ENCODE measurements around the gene CDKN2B.

Gene CDKN2B

DNA sequence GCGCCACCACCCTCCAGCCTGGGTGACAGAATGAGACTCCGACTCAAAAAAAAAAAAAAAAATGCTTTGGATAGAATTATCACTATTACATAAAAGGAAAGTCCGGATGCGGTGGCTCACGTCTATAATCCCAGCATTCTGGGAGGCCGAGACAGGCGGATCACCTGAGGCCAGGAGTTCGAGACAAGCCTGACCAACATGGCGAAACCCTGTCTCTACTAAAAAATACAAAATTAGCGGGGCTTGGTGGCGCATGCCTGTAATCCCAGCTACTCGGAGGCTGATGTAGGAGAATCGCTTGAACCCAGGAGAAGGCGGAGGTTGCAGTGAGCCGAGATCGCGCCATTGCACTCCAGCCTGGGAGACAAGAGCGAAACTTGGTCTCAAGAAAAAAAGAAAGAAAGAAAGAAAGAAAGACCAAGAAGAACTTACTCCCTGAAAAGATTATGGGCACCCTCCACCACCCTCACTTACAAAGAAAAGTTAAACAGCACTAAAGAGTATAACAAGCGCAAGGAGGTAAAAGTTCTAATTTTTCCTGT, 32.7 kb downstream of the CDKN2B start:
- Mint-ChIP-seq H3K4me1 (ENCODE audit: low read depth) (peaks cover 44% of the 10 kb centered on the region), H3K9me3 (no peaks in the 10 kb centered on the region), H3K36me3 (ENCODE audit: low read depth) (no peaks in the 10 kb centered on the region), H3K27me3 (peaks cover 81% of the 10 kb centered on the region), H3K27ac (no peak overlapping the region), H3K4me3 (no peak overlapping the region)
- intact Hi-C loops (cut with micrococcal nuclease) = no loop called here

DNA sequence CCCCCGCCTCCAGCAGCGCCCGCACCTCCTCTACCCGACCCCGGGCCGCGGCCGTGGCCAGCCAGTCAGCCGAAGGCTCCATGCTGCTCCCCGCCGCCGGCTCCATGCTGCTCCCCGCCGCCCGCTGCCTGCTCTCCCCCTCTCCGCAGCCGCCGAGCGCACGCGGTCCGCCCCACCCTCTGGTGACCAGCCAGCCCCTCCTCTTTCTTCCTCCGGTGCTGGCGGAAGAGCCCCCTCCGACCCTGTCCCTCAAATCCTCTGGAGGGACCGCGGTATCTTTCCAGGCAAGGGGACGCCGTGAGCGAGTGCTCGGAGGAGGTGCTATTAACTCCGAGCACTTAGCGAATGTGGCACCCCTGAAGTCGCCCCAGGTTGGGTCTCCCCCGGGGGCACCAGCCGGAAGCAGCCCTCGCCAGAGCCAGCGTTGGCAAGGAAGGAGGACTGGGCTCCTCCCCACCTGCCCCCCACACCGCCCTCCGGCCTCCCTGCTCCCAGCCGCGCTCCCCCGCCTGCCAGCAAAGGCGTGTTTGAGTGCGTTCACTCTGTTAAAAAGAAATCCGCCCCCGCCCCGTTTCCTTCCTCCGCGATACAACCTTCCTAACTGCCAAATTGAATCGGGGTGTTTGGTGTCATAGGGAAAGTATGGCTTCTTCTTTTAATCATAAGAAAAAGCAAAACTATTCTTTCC, 34.2 kb downstream of the CDKN2B start:
- Mint-ChIP-seq H3K27ac (peak overlapping the region; percentile 45), H3K4me1 (ENCODE audit: low read depth) (peaks cover 60% of the 10 kb centered on the region), H3K27me3 (peaks cover 88% of the 10 kb centered on the region), H3K36me3 (ENCODE audit: low read depth) (no peaks in the 10 kb centered on the region), H3K9me3 (no peaks in the 10 kb centered on the region), H3K4me3 (peak overlapping the region; percentile 76)
- intact Hi-C loops (cut with micrococcal nuclease) = loop anchor here (5.0 kb wide), 1 partner anchor 32 kb away; the partner anchor contains the start of gene CDKN2B

DNA sequence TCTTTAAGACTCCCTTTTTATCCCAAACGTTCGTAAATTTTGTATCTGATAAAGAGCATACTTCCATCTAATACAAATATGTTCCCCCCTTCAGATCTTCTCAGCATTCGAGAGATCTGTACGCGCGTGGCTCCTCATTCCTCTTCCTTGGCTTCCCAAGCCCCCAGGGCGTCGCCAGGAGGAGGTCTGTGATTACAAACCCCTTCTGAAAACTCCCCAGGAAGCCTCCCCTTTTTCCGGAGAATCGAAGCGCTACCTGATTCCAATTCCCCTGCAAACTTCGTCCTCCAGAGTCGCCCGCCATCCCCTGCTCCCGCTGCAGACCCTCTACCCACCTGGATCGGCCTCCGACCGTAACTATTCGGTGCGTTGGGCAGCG, 34.8 kb downstream of the CDKN2B start:
- Mint-ChIP-seq H3K27ac (peak overlapping the region; percentile 45), H3K27me3 (peaks cover 88% of the 10 kb centered on the region), H3K4me3 (peak overlapping the region; percentile 76), H3K4me1 (ENCODE audit: low read depth) (peaks cover 59% of the 10 kb centered on the region), H3K9me3 (no peaks in the 10 kb centered on the region), H3K36me3 (ENCODE audit: low read depth) (no peaks in the 10 kb centered on the region)
- intact Hi-C loops (cut with micrococcal nuclease) = loop anchor here (5.0 kb wide), 1 partner anchor 33 kb away; the partner anchor contains the start of gene CDKN2B

DNA sequence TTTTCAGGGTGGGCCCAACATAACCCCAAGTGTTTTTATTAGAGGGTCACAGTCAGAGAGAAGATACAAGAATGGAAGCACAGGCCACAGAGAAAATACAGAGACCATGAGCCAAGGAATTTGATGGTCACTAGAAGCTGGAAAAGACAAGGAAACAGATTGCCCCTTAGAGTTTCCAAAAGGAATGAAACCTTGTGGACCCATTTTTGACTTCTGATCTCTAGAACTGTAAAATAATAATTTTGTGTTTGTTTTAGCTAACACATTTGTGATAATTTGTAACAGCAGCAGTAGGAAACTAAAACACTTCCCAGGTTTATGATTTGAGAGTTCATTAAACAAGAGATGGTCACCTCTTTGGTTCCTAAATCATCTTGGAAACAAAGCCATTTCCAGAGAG, 36.7 kb downstream of the CDKN2B start:
- peaks cover 75% of the 10 kb centered on the region for H3K4me1 Mint-ChIP-seq (ENCODE audit: low read depth)
- H3K36me3 Mint-ChIP-seq (ENCODE audit: low read depth) = no peaks in the 10 kb centered on the region
- no peak overlapping the region for H3K27ac Mint-ChIP-seq
- intact Hi-C loops (cut with micrococcal nuclease) = loop anchor here (5.0 kb wide), 1 partner anchor 35 kb away; the partner anchor contains the start of gene CDKN2B
- no peaks in the 10 kb centered on the region for H3K9me3 Mint-ChIP-seq
- peaks cover 92% of the 10 kb centered on the region for H3K27me3 Mint-ChIP-seq
- H3K4me3 Mint-ChIP-seq = no peak overlapping the region

DNA sequence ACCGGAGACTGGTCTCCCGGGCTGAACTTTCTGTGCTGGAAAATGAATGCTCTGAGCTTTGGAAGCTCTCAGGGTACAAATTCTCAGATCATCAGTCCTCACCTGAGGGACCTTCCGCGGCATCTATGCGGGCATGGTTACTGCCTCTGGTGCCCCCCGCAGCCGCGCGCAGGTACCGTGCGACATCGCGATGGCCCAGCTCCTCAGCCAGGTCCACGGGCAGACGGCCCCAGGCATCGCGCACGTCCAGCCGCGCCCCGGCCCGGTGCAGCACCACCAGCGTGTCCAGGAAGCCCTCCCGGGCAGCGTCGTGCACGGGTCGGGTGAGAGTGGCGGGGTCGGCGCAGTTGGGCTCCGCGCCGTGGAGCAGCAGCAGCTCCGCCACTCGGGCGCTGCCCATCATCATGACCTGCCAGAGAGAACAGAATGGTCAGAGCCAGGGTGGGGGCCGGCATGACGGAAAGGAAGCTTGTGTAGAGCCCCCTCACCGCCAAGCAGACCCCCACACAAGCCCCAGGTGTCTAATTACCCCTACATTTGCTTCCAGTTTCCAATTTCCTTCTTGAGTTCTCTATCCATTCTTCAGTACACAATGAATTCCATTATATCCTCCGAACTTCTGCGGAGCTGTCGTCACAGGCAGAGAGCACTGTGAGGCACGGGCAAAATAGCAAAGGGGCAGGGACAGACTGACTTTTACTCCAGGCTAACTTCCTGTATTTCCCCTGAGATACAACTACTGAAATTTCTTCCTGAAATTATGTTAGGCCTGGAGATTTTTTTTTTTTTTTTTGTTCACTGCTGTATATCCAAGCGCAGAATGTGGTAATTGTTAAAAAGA, 38.1 kb downstream of the CDKN2B start:
- H3K36me3 Mint-ChIP-seq (ENCODE audit: low read depth) = no peaks in the 10 kb centered on the region
- no peaks in the 10 kb centered on the region for H3K9me3 Mint-ChIP-seq
- H3K27me3 Mint-ChIP-seq = peaks cover 92% of the 10 kb centered on the region
- intact Hi-C loops (cut with micrococcal nuclease) = loop anchor here (5.0 kb wide), 1 partner anchor 36 kb away; the partner anchor contains the start of gene CDKN2B
- no peak overlapping the region for H3K27ac Mint-ChIP-seq
- H3K4me3 Mint-ChIP-seq = peak overlapping the region; percentile 24
- H3K4me1 Mint-ChIP-seq (ENCODE audit: low read depth) = peaks cover 80% of the 10 kb centered on the region

DNA sequence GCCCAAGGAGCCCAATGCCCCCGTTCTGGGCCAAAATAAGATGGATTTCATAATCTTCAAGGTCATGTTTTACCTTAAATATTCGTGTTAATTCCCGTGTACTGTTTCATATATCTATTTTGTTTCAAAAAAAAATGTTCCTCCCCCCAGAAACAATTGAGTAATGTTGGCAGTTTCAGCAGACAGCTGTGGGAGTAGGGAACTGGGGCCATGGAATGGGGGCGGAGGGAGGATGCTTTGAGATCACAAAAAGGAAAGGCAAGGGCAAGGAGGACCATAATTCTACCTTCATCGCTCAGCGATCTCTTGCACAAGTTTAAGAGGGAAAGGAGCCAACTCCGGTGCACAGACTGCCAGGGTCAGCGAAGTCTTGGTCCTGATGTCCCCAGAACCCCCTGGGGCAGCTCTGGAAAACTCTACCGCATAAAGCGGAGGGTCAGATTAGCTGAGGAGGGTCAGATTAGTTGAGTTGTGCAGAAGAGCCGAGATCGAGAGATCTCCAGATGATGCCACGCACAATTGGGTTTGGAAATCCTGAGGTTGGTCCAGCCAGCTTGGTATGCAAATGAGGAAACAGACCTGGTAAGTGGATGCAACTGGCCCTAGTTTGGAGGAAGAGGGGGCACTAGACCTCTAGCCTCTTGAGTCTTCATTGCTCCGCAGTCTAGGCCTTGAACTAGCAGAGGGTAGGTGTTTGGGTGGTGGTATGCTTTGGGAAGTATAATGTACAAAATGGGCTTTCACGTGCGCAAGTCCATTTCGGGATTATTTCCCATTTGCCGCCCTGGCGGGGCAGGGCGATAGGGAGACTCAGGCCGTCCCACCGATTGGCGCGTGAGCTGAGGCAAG, 38.9 kb downstream of the CDKN2B start:
- H3K27me3 Mint-ChIP-seq = peaks cover 92% of the 10 kb centered on the region
- H3K36me3 Mint-ChIP-seq (ENCODE audit: low read depth) = no peaks in the 10 kb centered on the region
- H3K4me1 Mint-ChIP-seq (ENCODE audit: low read depth) = peaks cover 80% of the 10 kb centered on the region
- no peaks in the 10 kb centered on the region for H3K9me3 Mint-ChIP-seq
- no peak overlapping the region for H3K27ac Mint-ChIP-seq
- intact Hi-C loops (cut with micrococcal nuclease) = loop anchor here (5.0 to 10.0 kb wide), 2 partner anchors 37 to 155 kb away; partner anchors contain the start of gene CDKN2B
- H3K4me3 Mint-ChIP-seq = no peak overlapping the region

DNA sequence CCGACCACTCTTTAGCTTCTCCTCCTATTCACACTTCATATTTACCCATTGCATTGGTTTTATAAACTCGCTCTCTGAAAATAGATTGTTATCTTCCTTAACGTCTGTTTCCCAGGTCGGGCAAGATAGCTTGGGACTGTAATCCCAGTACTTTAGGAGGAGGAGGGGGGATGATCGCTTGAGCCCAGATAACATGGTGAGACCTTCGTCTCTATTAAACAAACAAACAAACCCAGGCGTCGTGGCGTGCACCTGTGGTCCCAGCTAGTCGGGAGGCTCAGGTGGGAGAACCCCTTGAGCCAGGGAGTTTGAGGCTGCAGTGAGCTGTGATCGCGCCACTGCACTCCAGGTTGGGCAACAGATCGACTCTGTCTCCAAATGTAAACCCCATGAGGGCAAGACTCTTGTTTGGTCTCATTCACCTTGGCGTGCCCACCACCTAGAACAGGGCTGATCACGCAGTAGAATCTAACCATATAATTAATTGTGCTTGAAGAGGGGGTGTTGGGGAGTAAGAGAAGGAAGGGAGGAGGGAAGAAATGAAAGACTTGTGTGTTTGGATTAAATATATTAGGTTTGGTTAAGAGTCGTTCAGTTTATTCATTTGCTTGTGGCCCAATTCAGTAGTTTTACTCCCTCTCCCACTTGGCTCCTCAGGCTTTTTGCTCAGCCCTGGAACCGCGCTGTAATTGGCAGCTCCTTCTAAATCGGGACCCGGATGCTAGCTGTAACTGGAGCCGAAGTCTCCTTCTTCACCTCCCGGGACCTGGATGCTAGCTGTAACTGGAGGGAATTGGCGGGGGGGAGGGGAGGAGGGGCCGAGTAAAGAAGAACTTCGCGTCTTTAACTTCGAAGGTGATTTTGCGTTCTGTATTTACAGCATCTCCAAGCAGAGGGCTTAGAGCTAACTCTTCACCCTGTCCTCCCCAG, 39.8 kb downstream of the CDKN2B start:
- Mint-ChIP-seq H3K4me3 (no peak overlapping the region), H3K27me3 (peaks cover 92% of the 10 kb centered on the region), H3K27ac (no peak overlapping the region), H3K36me3 (ENCODE audit: low read depth) (no peaks in the 10 kb centered on the region), H3K4me1 (ENCODE audit: low read depth) (peaks cover 77% of the 10 kb centered on the region), H3K9me3 (no peaks in the 10 kb centered on the region)
- intact Hi-C loops (cut with micrococcal nuclease) = loop anchor here (10.0 kb wide), 1 partner anchor 154 kb away; no protein-coding TSS in a partner anchor

DNA sequence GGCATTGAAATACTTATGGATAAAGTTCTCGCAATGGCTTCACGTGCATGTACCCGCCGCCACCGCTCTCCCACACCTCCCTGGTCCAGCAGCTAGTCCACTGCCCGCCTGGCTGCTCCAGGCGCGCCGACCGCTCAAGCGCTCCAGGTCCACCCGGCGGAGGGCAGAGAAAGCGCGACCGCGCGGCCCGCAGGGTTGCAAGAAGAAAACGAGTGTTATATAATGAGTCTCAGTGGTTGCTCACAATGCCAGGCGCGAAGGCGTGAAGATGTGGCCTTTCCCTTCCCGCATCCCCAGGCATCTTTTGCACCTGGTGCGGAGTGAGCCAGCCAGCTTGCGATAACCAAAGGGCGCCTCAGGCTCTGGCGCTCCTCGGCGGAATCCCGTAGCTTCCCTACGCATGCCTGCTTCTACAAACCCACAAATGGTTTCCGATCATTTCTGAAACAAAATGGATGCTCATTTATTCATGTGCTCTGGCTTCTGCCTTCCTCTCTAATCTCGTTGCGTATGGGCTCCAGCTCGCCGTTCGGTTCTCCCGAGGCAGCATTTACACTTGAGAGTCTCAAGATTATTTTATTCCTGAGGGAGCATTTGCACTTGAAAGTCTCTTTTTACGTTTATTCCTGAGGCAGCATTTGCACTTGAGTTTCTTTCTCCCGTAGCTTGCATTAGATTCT, 40.6 kb downstream of the CDKN2B start:
- Mint-ChIP-seq H3K27ac (no peak overlapping the region), H3K9me3 (no peaks in the 10 kb centered on the region), H3K4me3 (peak overlapping the region; percentile 31), H3K36me3 (ENCODE audit: low read depth) (no peaks in the 10 kb centered on the region), H3K27me3 (peaks cover 92% of the 10 kb centered on the region), H3K4me1 (ENCODE audit: low read depth) (peaks cover 69% of the 10 kb centered on the region)
- intact Hi-C loops (cut with micrococcal nuclease) = loop anchor here (10.0 kb wide), 1 partner anchor 154 kb away; no protein-coding TSS in a partner anchor

DNA sequence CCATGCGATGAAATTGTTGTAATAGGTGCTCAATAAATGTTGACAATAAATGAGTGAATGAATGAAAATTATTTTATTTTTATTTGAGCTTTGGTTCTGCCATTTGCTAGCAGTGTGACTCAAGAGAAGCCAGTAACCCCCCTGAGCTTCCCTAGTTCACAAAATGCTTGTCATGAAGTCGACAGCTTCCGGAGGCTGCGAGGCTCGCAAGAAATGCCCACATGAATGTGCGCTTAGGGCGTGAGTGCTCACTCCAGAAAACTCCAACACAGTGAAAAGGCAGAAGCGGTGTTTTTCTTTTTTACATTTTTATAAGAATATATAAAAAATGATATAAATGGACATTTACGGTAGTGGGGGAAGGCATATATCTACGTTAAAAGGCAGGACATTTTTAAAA, 41.4 kb downstream of the CDKN2B start:
- Mint-ChIP-seq H3K9me3 (no peaks in the 10 kb centered on the region), H3K4me1 (ENCODE audit: low read depth) (peaks cover 65% of the 10 kb centered on the region), H3K36me3 (ENCODE audit: low read depth) (no peaks in the 10 kb centered on the region), H3K27ac (no peak overlapping the region), H3K4me3 (no peak overlapping the region), H3K27me3 (peaks cover 96% of the 10 kb centered on the region)
- intact Hi-C loops (cut with micrococcal nuclease) = loop anchor here (10.0 kb wide), 1 partner anchor 153 kb away; no protein-coding TSS in a partner anchor

DNA sequence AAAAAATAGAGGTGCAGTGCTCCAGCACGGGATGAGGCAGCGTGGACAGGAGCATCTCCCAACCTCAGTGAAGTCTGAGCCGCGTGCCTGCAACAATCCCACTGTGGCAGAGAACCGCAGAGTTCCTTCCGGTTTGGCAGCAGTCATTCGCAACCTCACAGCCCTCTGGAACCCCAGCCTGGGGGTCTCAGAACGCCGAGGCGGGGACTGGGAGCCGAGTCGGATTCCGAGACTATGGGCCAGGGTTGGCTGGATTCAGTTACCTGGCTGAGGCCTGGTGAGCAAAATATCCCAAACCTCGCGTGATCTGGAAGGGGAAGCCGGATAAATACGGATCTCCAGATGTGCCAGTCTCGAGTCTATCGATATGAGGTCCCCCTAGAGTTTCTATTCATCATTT, 41.9 kb downstream of the CDKN2B start:
- Mint-ChIP-seq H3K27ac (no peak overlapping the region), H3K9me3 (no peaks in the 10 kb centered on the region)

DNA sequence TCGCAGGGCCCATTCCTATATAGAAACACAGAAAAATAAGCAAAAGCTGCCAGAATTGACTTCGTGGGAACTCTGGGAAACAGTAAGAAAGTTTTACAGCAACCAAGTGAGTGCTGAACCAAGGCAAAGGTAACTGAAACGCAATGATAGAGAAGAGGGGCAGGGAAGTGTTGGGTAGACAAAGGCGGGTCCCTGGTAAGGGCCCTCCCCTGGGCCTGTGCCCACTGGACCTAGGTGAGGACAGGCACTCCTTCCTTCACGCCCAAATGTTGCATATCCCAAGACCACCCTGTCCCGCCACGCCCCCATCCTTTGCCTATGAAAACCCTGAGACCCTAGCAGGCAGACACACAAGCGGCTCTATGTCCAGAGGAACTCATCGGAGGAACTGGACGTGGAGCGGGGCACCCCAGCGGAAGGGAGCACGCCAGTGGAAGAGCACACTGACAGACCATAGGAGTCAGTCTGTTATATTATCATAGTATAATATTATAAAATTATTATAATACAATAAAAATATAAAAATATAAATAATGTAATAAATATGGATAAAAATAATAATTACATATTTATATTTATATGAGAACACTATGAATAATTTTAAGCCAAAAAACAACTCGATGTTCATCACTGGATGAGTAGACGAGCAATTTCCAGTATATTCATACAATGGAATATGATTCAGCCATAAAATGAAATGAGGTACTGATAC, 42.8 kb downstream of the CDKN2B start:
- H3K4me1 Mint-ChIP-seq (ENCODE audit: low read depth) = peaks cover 63% of the 10 kb centered on the region
- H3K36me3 Mint-ChIP-seq (ENCODE audit: low read depth) = no peaks in the 10 kb centered on the region
- H3K27ac Mint-ChIP-seq = no peak overlapping the region
- intact Hi-C loops (cut with micrococcal nuclease) = loop anchor here (10.0 kb wide), 1 partner anchor 151 kb away; no protein-coding TSS in a partner anchor
- H3K4me3 Mint-ChIP-seq = no peak overlapping the region
- peaks cover 95% of the 10 kb centered on the region for H3K27me3 Mint-ChIP-seq
- H3K9me3 Mint-ChIP-seq = no peaks in the 10 kb centered on the region

More for the DNA sequence above, 41.9 kb downstream of the CDKN2B start:
- Mint-ChIP-seq H3K4me1 (ENCODE audit: low read depth) (peaks cover 65% of the 10 kb centered on the region), H3K36me3 (ENCODE audit: low read depth) (no peaks in the 10 kb centered on the region), H3K4me3 (peak overlapping the region; percentile 10), H3K27me3 (peaks cover 97% of the 10 kb centered on the region)
- intact Hi-C loops (cut with micrococcal nuclease) = loop anchor here (10.0 kb wide), 1 partner anchor 152 kb away; no protein-coding TSS in a partner anchor

Measured in dendritic cell treated with granulocyte-macrophage colony-stimulating factor and Interleukin-4, amounts not matched to agents 40 ng/mL and 50 ng/mL, for 4 days (primary cell).